HUES6 (cell line): Measurements from ENCODE around the gene TMEM187.

ENCODE experiments used
- H3K27ac ChIP-seq: 2 replicates; pipeline ENCODE4 v1.7.0; 2013; ENCODE audit warnings: low read depth, mild to moderate bottlenecking, low read length, inconsistent platforms
- H3K27me3 ChIP-seq: 2 replicates; pipeline ENCODE4 v1.6.1; 2013; ENCODE audit warnings: low read length; ENCODE audit not compliant: control insufficient read depth, insufficient read depth
- H3K36me3 ChIP-seq: 2 replicates; pipeline ENCODE4 v1.6.1; 2013; ENCODE audit warnings: low read length; ENCODE audit not compliant: control insufficient read depth, insufficient read depth
- H3K4me1 ChIP-seq: 2 replicates; pipeline ENCODE4 v1.6.1; 2013; ENCODE audit warnings: low read length; ENCODE audit not compliant: control insufficient read depth, insufficient read depth
- H3K4me3 ChIP-seq: 2 replicates; pipeline ENCODE4 v1.5.1; 2013; ENCODE audit warnings: low read depth, low read length
- H3K9ac ChIP-seq: one replicate; pipeline ENCODE4 v1.6.1; 2013; ENCODE audit warnings: mild to moderate bottlenecking, low read length
- H3K9me3 ChIP-seq: 2 replicates; pipeline ENCODE4 v1.6.1; 2013; ENCODE audit warnings: low read depth, low read length; ENCODE audit not compliant: control insufficient read depth, insufficient read depth

Gene TMEM187

DNA sequence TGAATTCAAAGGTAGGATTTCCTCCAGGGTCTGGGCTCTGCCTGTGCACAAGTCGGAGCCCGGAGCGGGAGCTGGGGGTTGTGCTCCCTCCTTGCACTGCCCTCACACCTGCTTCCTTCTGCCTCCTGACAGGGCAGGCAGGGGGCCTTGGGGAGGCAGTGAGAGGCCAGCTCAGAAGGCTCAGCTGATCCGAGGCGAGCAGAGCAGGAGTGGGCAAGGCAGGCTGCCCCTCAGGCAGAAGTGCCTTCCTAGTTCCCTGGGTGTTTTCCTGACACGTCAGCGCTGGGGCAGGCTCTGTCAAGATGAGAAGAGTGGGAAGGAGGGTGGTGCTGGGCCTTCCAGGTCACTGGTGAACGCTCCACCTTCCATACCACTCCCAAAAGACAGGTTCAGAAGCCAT lies 52.7 kb downstream of the TMEM187 start:
- peaks cover 9% of the 10 kb centered on the region; the same call in 1 of the 2 replicates for H3K9me3 ChIP-seq

GRCh38 chrX:154026136-154027021 lies 53.8 kb downstream of the TMEM187 start:
- H3K27ac ChIP-seq: no peak overlapping the region
- H3K4me3 ChIP-seq: no peak overlapping the region
- H3K27me3 ChIP-seq: no peaks in the 10 kb centered on the region
- peaks cover 16% of the 10 kb centered on the region for H3K4me1 ChIP-seq
- H3K9ac ChIP-seq: no peak overlapping the region
- peaks cover 9% of the 10 kb centered on the region; the same call in 1 of the 2 replicates for H3K9me3 ChIP-seq
- peaks cover 23% of the 10 kb centered on the region for H3K36me3 ChIP-seq

More for the DNA sequence above, 52.7 kb downstream of the TMEM187 start:
- H3K36me3 ChIP-seq: peaks cover 14% of the 10 kb centered on the region; the same call in 1 of the 2 replicates
- no peak overlapping the region for H3K27ac ChIP-seq
- no peak overlapping the region for H3K9ac ChIP-seq
- no peaks in the 10 kb centered on the region for H3K27me3 ChIP-seq
- H3K4me1 ChIP-seq: peaks cover 27% of the 10 kb centered on the region
- H3K4me3 ChIP-seq: no peak overlapping the region

GRCh38 chrX:154027022-154027402 lies 54.5 kb downstream of the TMEM187 start:
- peaks cover 15% of the 10 kb centered on the region for H3K4me1 ChIP-seq
- H3K4me3 ChIP-seq: no peak overlapping the region
- no peak overlapping the region for H3K9ac ChIP-seq
- no peaks in the 10 kb centered on the region for H3K27me3 ChIP-seq
- no peak overlapping the region for H3K27ac ChIP-seq
- peaks cover 10% of the 10 kb centered on the region; the same call in 1 of the 2 replicates for H3K9me3 ChIP-seq
- H3K36me3 ChIP-seq: peaks cover 29% of the 10 kb centered on the region

GRCh38 chrX:154027986-154028385 lies 55.4 kb downstream of the TMEM187 start:
- Histone ChIP-seq H3K4me3 (no peak overlapping the region), H3K4me1 (peaks cover 15% of the 10 kb centered on the region), H3K36me3 (peaks cover 31% of the 10 kb centered on the region), H3K27me3 (no peaks in the 10 kb centered on the region), H3K9ac (no peak overlapping the region), H3K9me3 (peaks cover 13% of the 10 kb centered on the region; the same call in 1 of the 2 replicates), H3K27ac (no peak overlapping the region)

GRCh38 chrX:154028502-154029184 lies 56.1 kb downstream of the TMEM187 start:
- peaks cover 31% of the 10 kb centered on the region for H3K36me3 ChIP-seq
- no peak overlapping the region for H3K4me3 ChIP-seq
- peaks cover 13% of the 10 kb centered on the region; the same call in 1 of the 2 replicates for H3K9me3 ChIP-seq
- H3K4me1 ChIP-seq: peaks cover 21% of the 10 kb centered on the region
- no peak overlapping the region for H3K27ac ChIP-seq
- no peaks in the 10 kb centered on the region for H3K27me3 ChIP-seq
- H3K9ac ChIP-seq: no peak overlapping the region

DNA sequence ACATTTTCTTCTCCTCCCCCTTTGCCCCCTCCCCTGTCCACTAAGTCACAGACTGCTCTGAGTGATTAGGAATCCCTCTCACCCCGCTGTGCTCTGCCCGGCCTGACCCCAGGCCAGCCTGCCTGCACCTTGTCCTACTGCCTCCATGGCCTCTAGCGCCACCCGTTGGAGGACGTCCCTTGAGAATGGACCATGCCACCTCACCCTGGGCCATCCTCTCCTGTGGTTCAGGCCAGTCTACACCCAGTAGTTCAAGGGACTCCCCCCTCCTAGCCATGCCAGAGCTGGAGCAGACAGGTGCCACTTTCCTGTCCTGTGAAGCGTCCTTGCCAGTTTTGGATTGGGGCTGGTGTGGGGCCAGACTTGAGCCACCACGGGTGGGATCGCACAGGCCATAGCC lies 56.9 kb downstream of the TMEM187 start:
- Histone ChIP-seq H3K9ac (no peak overlapping the region), H3K27ac (no peak overlapping the region), H3K4me3 (no peak overlapping the region), H3K36me3 (peaks cover 31% of the 10 kb centered on the region), H3K4me1 (peaks cover 23% of the 10 kb centered on the region), H3K9me3 (peaks cover 13% of the 10 kb centered on the region; the same call in 1 of the 2 replicates), H3K27me3 (no peaks in the 10 kb centered on the region)

GRCh38 chrX:154030266-154030665 lies 57.7 kb downstream of the TMEM187 start:
- H3K4me1 ChIP-seq: peaks cover 31% of the 10 kb centered on the region

GRCh38 chrX:154030715-154031305 lies 58.3 kb downstream of the TMEM187 start:
- Histone ChIP-seq H3K36me3 (peaks cover 31% of the 10 kb centered on the region), H3K4me3 (no peak overlapping the region), H3K9me3 (peaks cover 21% of the 10 kb centered on the region; the same call in 1 of the 2 replicates), H3K27ac (no peak overlapping the region), H3K9ac (no peak overlapping the region), H3K27me3 (no peaks in the 10 kb centered on the region), H3K4me1 (peaks cover 27% of the 10 kb centered on the region)

More at GRCh38 chrX:154030266-154030665, 57.7 kb downstream of the TMEM187 start:
- H3K27me3 ChIP-seq: no peaks in the 10 kb centered on the region
- H3K27ac ChIP-seq: no peak overlapping the region
- no peak overlapping the region for H3K4me3 ChIP-seq
- peaks cover 20% of the 10 kb centered on the region; the same call in 1 of the 2 replicates for H3K9me3 ChIP-seq
- no peak overlapping the region for H3K9ac ChIP-seq
- peaks cover 31% of the 10 kb centered on the region for H3K36me3 ChIP-seq

DNA sequence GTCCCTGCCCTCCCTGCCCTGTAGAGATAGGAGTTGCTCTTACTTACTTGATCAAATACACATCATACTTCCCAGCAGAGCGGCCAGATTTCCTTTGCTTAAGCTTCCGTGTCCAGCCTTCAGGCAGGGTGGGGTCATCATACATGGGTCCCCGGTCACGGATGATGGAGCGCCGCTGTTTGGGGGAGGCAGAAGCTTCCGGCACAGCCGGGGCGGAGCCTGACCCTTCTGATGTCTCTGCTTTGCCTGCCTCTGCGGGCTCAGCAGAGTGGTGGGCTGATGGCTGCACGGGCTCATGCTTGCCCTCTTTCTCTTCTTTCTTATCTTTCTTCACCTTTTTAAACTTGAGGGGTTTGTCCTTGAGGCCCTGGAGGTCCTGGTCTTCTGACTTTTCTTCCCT lies 59.6 kb downstream of the TMEM187 start:
- no peak overlapping the region for H3K27ac ChIP-seq

DNA sequence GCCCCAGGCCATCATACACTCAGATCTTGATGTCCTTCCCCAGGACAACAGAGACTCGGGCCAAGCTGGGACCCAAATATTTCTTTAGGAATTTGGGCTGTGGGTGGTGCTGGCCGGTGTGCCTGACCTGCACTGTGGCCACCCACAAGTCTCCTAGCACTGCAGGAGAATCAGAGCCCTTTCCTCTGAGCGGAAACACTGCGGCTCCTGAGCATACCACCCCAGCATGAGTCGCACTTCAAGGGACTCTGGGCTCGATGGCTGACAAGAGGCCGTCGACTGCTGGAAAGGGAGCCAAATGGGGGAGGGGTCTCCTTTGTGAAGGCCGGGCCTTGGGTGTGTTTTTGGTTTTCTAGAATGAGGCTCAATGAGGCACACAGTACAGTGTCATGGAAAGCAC lies 60.1 kb downstream of the TMEM187 start:
- peaks cover 19% of the 10 kb centered on the region; the same call in 1 of the 2 replicates for H3K9me3 ChIP-seq
- H3K9ac ChIP-seq: no peak overlapping the region
- H3K4me3 ChIP-seq: no peak overlapping the region
- no peak overlapping the region for H3K27ac ChIP-seq
- peaks cover 30% of the 10 kb centered on the region for H3K4me1 ChIP-seq
- peaks cover 28% of the 10 kb centered on the region for H3K36me3 ChIP-seq
- no peaks in the 10 kb centered on the region for H3K27me3 ChIP-seq

More for the DNA sequence above, 59.6 kb downstream of the TMEM187 start:
- no peak overlapping the region for H3K4me3 ChIP-seq
- no peak overlapping the region for H3K9ac ChIP-seq
- peaks cover 31% of the 10 kb centered on the region for H3K36me3 ChIP-seq
- peaks cover 30% of the 10 kb centered on the region for H3K4me1 ChIP-seq
- no peaks in the 10 kb centered on the region for H3K27me3 ChIP-seq
- H3K9me3 ChIP-seq: peaks cover 19% of the 10 kb centered on the region; the same call in 1 of the 2 replicates
